Peyer's patch (tissue), 4 donors: ENCODE results near the gene PPRC1. TPM values are rescaled to one million over a fixed set of nuclear protein-coding genes. Genes with fewer than 3 reads are reported as not detected.

Experiments used
- DNase-seq, 3 donors: peaks; one replicate each; pipeline ENCODE4 v3.0.0-alpha.2; 2017 to 2019
- H3K27ac ChIP-seq, 4 donors: fragments of 200-600 bp; sonication (generic); one replicate each; pipeline ENCODE4 v1.5.1; 2016 to 2019
- H3K27me3 ChIP-seq, 2 donors: fragments of 200-600 bp; sonication (generic); one replicate each; pipeline ENCODE4 v1.5.1; 2019
- H3K36me3 ChIP-seq, 3 donors: fragments of 200-600 bp; sonication (generic); one replicate each; pipeline ENCODE4 v1.5.1; 2016 to 2019
- H3K4me1 ChIP-seq, 4 donors: fragments of 200-600 bp; sonication (generic); one replicate each; pipeline ENCODE4 v1.5.1; 2016 to 2019
- H3K4me3 ChIP-seq, 4 donors: fragments of 200-600 bp; sonication (generic); 1 replicate in 3 of 4; 2 replicates in 1 of 4; pipeline ENCODE4 v1.5.1; 2016 to 2019; ENCODE audit warnings: mild to moderate bottlenecking in 1 of 4
- H3K9me3 ChIP-seq, 4 donors: fragments of 200-600 bp; sonication (generic); one replicate each; pipeline ENCODE4 v1.5.1; 2016 to 2019; ENCODE audit warnings: mild to moderate bottlenecking in 1 of 4
- CTCF ChIP-seq, 6 experiments: fragments of 450-650 bp in 4 of 6; fragments of 200-600 bp in 2 of 6; sonication (generic) in 1 of 6; IDR thresholded peaks; one replicate each; pipeline ENCODE4 v1.5.1; 2017 to 2019; ENCODE audit warnings: antibody characterized with exemption in 6 of 6, mild to moderate bottlenecking in 3 of 6, moderate library complexity in 1 of 6
- POLR2A ChIP-seq, 2 donors: fragments of 450-650 bp; IDR thresholded peaks; one replicate each; pipeline ENCODE4 v1.5.1; 2017; ENCODE audit warnings: antibody characterized with exemption in 2 of 2, mild to moderate bottlenecking in 2 of 2, moderate library complexity in 2 of 2
- total RNA-seq, 4 donors: library from RNA; depleted of rRNA; stranded (reverse); fragments of >200 nt; gene quantifications; one replicate each; pipeline ENCODE4 v1.1.0, GENCODE V29; 2016

The PPRC1 gene
- total RNA-seq, 4 donors from 2014 or later, result 8.6 to 71.0 (median 24.0) TPM

- DNase-seq, result no peak
- no peak overlapping the region for H3K27ac ChIP-seq
- no peak overlapping the region for H3K4me3 ChIP-seq
- no peaks in the 10 kb centered on the region for H3K9me3 ChIP-seq
- no peaks in the 10 kb centered on the region for H3K4me1 ChIP-seq
- peaks cover 0 to 58% (median 0%) of the 10 kb centered on the region in 3 donors for H3K36me3 ChIP-seq
- H3K27me3 ChIP-seq, result no peaks in the 10 kb centered on the region
- no peak for TF ChIP-seq CTCF (IDR thresholded peaks at IDR 0.05)
- TF ChIP-seq POLR2A (IDR thresholded peaks at IDR 0.05), result no peak
These were observed 30.6 kb downstream of the PPRC1 start for GRCh38 chr10:102163342-102163989.

GRCh38 chr10:102167861-102168260 is 35.0 kb downstream of the PPRC1 start:
- no peak overlapping the region for H3K27ac ChIP-seq
- H3K4me3 ChIP-seq, result no peak overlapping the region
- no peaks in the 10 kb centered on the region for H3K27me3 ChIP-seq
- TF ChIP-seq CTCF (IDR thresholded peaks at IDR 0.05) (no peak), POLR2A (IDR thresholded peaks at IDR 0.05) (no peak)
- H3K4me1 ChIP-seq, result no peaks in the 10 kb centered on the region
- DNase-seq, result no peak
- H3K9me3 ChIP-seq, result no peaks in the 10 kb centered on the region
- peaks cover 0 to 14% (median 0%) of the 10 kb centered on the region in 3 donors for H3K36me3 ChIP-seq

GRCh38 chr10:102170602-102171001 is 37.8 kb downstream of the PPRC1 start:
- Histone ChIP-seq H3K4me3 (no peak overlapping the region), H3K27ac (no peak overlapping the region), H3K4me1 (no peaks in the 10 kb centered on the region), H3K9me3 (no peaks in the 10 kb centered on the region), H3K36me3 (no peaks in the 10 kb centered on the region), H3K27me3 (no peaks in the 10 kb centered on the region)
- no peak for DNase-seq
- TF ChIP-seq POLR2A (IDR thresholded peaks at IDR 0.05) (no peak), CTCF (IDR thresholded peaks at IDR 0.05) (no peak)

- no peaks in the 10 kb centered on the region for H3K4me1 ChIP-seq
- TF ChIP-seq CTCF (IDR thresholded peaks at IDR 0.05), result no peak
- no peak for TF ChIP-seq POLR2A (IDR thresholded peaks at IDR 0.05)
- no peaks in the 10 kb centered on the region for H3K36me3 ChIP-seq
- H3K27me3 ChIP-seq, result no peaks in the 10 kb centered on the region
- H3K4me3 ChIP-seq, result no peak overlapping the region
- H3K9me3 ChIP-seq, result no peaks in the 10 kb centered on the region
- H3K27ac ChIP-seq, result no peak overlapping the region
- DNase-seq, result no peak
These were observed 39.4 kb downstream of the PPRC1 start for GRCh38 chr10:102172288-102172687.

- H3K4me1 ChIP-seq, result no peaks in the 10 kb centered on the region
- no peaks in the 10 kb centered on the region for H3K36me3 ChIP-seq
- TF ChIP-seq POLR2A (IDR thresholded peaks at IDR 0.05), result no peak
- no peak for TF ChIP-seq CTCF (IDR thresholded peaks at IDR 0.05)
- H3K4me3 ChIP-seq, result no peak overlapping the region
- H3K27me3 ChIP-seq, result no peaks in the 10 kb centered on the region
- no peaks in the 10 kb centered on the region for H3K9me3 ChIP-seq
- H3K27ac ChIP-seq, result no peak overlapping the region
- DNase-seq, result no peak
These were observed 42.6 kb downstream of the PPRC1 start for GRCh38 chr10:102175415-102175814.
